ENCODE data around the gene CMKLR1. TPM values are rescaled to one million over a fixed set of nuclear protein-coding genes. Genes with fewer than 3 reads are reported as not detected.

CMKLR1 gene
- total and polyA plus RNA-seq, 2 donors (not counting 1 experiment from before 2014, with no cell fraction given) = 0.06 to 0.54 TPM

DNA sequence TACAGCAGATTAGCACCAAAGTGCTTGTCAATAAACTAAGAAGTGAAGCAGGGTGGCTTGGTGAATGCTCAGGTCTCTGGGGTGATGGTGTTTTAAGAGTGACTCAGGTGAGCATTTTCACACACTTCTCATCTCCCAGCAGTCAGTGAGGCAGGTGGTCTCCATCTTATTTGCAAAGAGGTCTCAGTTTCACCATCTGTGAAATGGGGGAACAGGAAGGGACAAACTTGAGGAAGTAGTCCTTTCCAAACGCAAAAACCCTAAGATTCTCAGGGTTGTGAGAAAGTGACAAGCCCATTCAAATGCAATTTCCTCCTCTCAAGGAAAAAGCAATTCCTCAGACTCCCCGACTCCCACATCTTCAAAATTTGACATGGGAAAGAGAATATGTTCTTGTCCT, 54.1 kb downstream of the CMKLR1 start:
- peaks cover 0 to 6% (median 1%) of the 10 kb centered on the region in 4 experiments for H3K27me3 ChIP-seq (replicated peaks in 1 of 4; ENCODE audit: control extremely low read depth in 1 of 4, control insufficient read depth in 3 of 4, insufficient read depth in 4 of 4, low read length in 3 of 4)
- no peaks in the 10 kb centered on the region for H3K36me3 ChIP-seq (replicated peaks in 1 of 2; ENCODE audit: control extremely low read depth in 1 of 2, control insufficient read depth in 1 of 2, extremely low read depth in 1 of 2, insufficient read depth in 2 of 2, low read length in 1 of 2)
- H3K4me1 Mint-ChIP-seq = peaks cover 2% of the 10 kb centered on the region
- ChIA-PET CTCF (no interaction called here), POLR2A (no interaction called here)
- H3K4me3 Mint-ChIP-seq = no peak overlapping the region
- no peaks in the 10 kb centered on the region for H3K9me3 ChIP-seq (ENCODE audit: control extremely low read depth in 1 of 3, control insufficient read depth in 2 of 3, insufficient read depth in 1 of 3, low read length in 2 of 3)
- H4K20me1 ChIP-seq (ENCODE audit: control insufficient read depth, insufficient read depth, low read length, poor library complexity, severe bottlenecking) = no peaks in the 10 kb centered on the region
- no peak overlapping the region for H3K9ac ChIP-seq (ENCODE audit: low read length)
- peaks cover 16% of the 10 kb centered on the region for H3K27me3 Mint-ChIP-seq
- no peak overlapping the region for H3K4me3 ChIP-seq (ENCODE audit: control extremely low read depth in 1 of 5, extremely low read depth in 1 of 5, insufficient read depth in 1 of 5, low read depth in 2 of 5, low read length in 4 of 5)
- no CpG with 5 or more reads among the region's 2 CpGs for WGBS (ENCODE audit: insufficient coverage)
- H3K4me2 ChIP-seq (replicated peaks; ENCODE audit: low read depth, low read length, poor library complexity, severe bottlenecking) = no peak overlapping the region
- intact Hi-C loops (cut with micrococcal nuclease) = no loop called here
- H3K4me1 ChIP-seq (ENCODE audit: control insufficient read depth in 2 of 2, insufficient read depth in 2 of 2, low read length in 2 of 2) = no peaks in the 10 kb centered on the region
- H2AFZ ChIP-seq (ENCODE audit: insufficient read depth, low read depth, low read length, poor library complexity, severe bottlenecking) = no peak overlapping the region
- TF ChIP-seq, protein P1, sequence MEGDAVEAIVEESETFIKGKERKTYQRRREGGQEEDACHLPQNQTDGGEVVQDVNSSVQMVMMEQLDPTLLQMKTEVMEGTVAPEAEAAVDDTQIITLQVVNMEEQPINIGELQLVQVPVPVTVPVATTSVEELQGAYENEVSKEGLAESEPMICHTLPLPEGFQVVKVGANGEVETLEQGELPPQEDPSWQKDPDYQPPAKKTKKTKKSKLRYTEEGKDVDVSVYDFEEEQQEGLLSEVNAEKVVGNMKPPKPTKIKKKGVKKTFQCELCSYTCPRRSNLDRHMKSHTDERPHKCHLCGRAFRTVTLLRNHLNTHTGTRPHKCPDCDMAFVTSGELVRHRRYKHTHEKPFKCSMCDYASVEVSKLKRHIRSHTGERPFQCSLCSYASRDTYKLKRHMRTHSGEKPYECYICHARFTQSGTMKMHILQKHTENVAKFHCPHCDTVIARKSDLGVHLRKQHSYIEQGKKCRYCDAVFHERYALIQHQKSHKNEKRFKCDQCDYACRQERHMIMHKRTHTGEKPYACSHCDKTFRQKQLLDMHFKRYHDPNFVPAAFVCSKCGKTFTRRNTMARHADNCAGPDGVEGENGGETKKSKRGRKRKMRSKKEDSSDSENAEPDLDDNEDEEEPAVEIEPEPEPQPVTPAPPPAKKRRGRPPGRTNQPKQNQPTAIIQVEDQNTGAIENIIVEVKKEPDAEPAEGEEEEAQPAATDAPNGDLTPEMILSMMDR (IDR thresholded peaks at IDR 0.05) = no peak
- TF ChIP-seq EZH2 (IDR thresholded peaks at IDR 0.05; ENCODE audit: borderline replicate concordance, insufficient read depth, low read depth, low read length, poor library complexity, severe bottlenecking) = no peak
- H3K9me3 Mint-ChIP-seq (ENCODE audit: insufficient read depth) = no peaks in the 10 kb centered on the region
- no peaks in the 10 kb centered on the region for H3K79me2 ChIP-seq (ENCODE audit: control insufficient read depth, insufficient read depth, low read length)
- no peak overlapping the region for H3K27ac Mint-ChIP-seq
- ATAC-seq (ENCODE audit: low read depth) = no peak
- no peak overlapping the region for H3K27ac ChIP-seq (ENCODE audit: low read length in 2 of 2)
- DNase-seq = no peak

DNA sequence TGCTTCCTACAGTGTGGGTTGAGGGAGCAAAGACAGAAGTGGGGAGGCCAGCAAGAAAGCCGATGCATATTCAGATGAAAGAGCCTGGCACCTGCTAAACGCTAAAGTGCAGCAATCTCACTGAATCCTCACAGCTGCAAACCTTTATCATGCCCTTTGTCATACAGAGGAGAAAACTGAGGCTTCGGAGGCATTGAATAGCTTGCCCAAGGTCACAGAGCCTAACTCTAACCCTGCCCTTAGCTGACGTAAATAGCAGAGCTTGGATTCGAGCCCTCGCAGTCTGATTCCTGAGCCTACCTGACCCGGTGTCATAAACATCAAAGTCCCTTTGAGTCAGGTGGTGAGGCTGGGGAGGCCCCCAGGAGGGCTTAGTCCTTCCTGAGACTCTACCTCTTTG, 54.9 kb downstream of the CMKLR1 start:
- ChIA-PET CTCF (no interaction called here), POLR2A (no interaction called here)
- Mint-ChIP-seq H3K27me3 (peaks cover 23% of the 10 kb centered on the region), H3K27ac (no peak overlapping the region), H3K4me3 (no peak overlapping the region), H3K9me3 (ENCODE audit: insufficient read depth) (no peaks in the 10 kb centered on the region), H3K4me1 (peaks cover 2% of the 10 kb centered on the region)
- Histone ChIP-seq H4K20me1 (ENCODE audit: control insufficient read depth, insufficient read depth, low read length, poor library complexity, severe bottlenecking) (no peaks in the 10 kb centered on the region), H3K27ac (ENCODE audit: low read length in 2 of 2) (no peak overlapping the region), H3K27me3 (replicated peaks in 1 of 4; ENCODE audit: control extremely low read depth in 1 of 4, control insufficient read depth in 3 of 4, insufficient read depth in 4 of 4, low read length in 3 of 4) (peaks cover 0 to 6% (median 1%) of the 10 kb centered on the region in 4 experiments), H3K36me3 (replicated peaks in 1 of 2; ENCODE audit: control extremely low read depth in 1 of 2, control insufficient read depth in 1 of 2, extremely low read depth in 1 of 2, insufficient read depth in 2 of 2, low read length in 1 of 2) (no peaks in the 10 kb centered on the region), H3K4me2 (replicated peaks; ENCODE audit: low read depth, low read length, poor library complexity, severe bottlenecking) (no peak overlapping the region), H3K9ac (ENCODE audit: low read length) (no peak overlapping the region), H3K4me3 (ENCODE audit: control extremely low read depth in 1 of 5, extremely low read depth in 1 of 5, insufficient read depth in 1 of 5, low read depth in 2 of 5, low read length in 4 of 5) (no peak overlapping the region), H3K9me3 (ENCODE audit: control extremely low read depth in 1 of 3, control insufficient read depth in 2 of 3, insufficient read depth in 1 of 3, low read length in 2 of 3) (no peaks in the 10 kb centered on the region), H3K79me2 (ENCODE audit: control insufficient read depth, insufficient read depth, low read length) (no peaks in the 10 kb centered on the region), H2AFZ (ENCODE audit: insufficient read depth, low read depth, low read length, poor library complexity, severe bottlenecking) (no peak overlapping the region), H3K4me1 (ENCODE audit: control insufficient read depth in 2 of 2, insufficient read depth in 2 of 2, low read length in 2 of 2) (no peaks in the 10 kb centered on the region)
- no peak for ATAC-seq (ENCODE audit: low read depth)
- WGBS (ENCODE audit: insufficient coverage) = 73% methylated on average over 7 of the region's 7 CpGs
- no peak for DNase-seq
- intact Hi-C loops (cut with micrococcal nuclease) = no loop called here
- no peak for TF ChIP-seq EZH2 (IDR thresholded peaks at IDR 0.05; ENCODE audit: borderline replicate concordance, insufficient read depth, low read depth, low read length, poor library complexity, severe bottlenecking)
- TF ChIP-seq, protein P1 (IDR thresholded peaks at IDR 0.05) = no peak

Data from B cell (primary cell).